Measurements from ENCODE around the gene AIG1. TPM values are rescaled to one million over a fixed set of nuclear protein-coding genes. Genes with fewer than 3 reads are reported as not detected.

AIG1 gene
- total RNA-seq, 1 experiment from 2014 or later: 51.1 TPM

DNA sequence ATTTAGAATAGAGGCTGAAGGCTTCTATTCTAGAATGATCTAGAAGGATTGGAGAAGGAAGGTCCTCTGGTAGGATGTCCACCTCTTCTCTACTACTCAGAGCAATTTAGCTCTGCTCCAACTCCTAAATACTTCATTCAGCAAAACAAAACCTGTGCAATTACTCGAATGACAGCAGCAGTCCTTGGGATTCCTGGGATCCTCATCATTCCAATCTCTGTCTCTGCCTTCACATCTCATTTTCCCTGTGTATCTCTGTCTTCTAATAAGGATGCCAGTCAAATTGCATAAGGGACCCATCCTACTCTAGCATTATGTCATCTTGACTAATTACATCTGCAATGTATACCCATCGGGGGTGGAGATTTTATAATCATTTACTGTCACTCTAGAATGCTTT lies 5.5 kb upstream of the AIG1 start:
- H3K27ac ChIP-seq (ENCODE audit: low read depth, low read length): no peak overlapping the region
- H3K9me2 ChIP-seq (ENCODE audit: insufficient read depth): no peaks in the 10 kb centered on the region
- no peak for DNase-seq (ENCODE audit: low read depth, low spot score)
- peaks cover 8 to 15% of the 10 kb centered on the region in 2 experiments; a peak in 3 of 4 replicates for H3K4me1 ChIP-seq (ENCODE audit: control insufficient read depth in 1 of 2, insufficient read depth in 2 of 2, low read length in 2 of 2)
- H4K20me1 ChIP-seq (ENCODE audit: insufficient read depth): no peaks in the 10 kb centered on the region
- RAD21 ChIA-PET (ENCODE audit: low non-redundant PET in 1 of 2, low total read pairs in 2 of 2, uncharacterized antibody in 2 of 2, unreplicated experiment in 2 of 2): no interaction called here
- H3K27me3 ChIP-seq (ENCODE audit: insufficient read depth, low read length): no peaks in the 10 kb centered on the region
- POLR2A ChIA-PET: no interaction called here
- no peak for ATAC-seq
- BruUV-seq (replicated peaks): no TSS peak
- no peaks in the 10 kb centered on the region for H3K36me3 ChIP-seq (ENCODE audit: control insufficient read depth in 1 of 2, insufficient read depth in 2 of 2, low read length in 2 of 2)
- CTCF ChIA-PET: no interaction called here
- intact Hi-C loops (cut with micrococcal nuclease): no loop called here
- H3K79me2 ChIP-seq (ENCODE audit: insufficient read depth, low read length): no peaks in the 10 kb centered on the region
- H3K4me2 ChIP-seq (ENCODE audit: low read length): no peak overlapping the region
- H2AFZ ChIP-seq (ENCODE audit: low read depth, low read length, poor library complexity, severe bottlenecking): no peak overlapping the region
- no peak overlapping the region for H3K9ac ChIP-seq (ENCODE audit: low read length)
- TF ChIP-seq CEBPB (IDR thresholded peaks at IDR 0.05; ENCODE audit: low read depth) (no peak), RAD21 (IDR thresholded peaks at IDR 0.05; ENCODE audit: low read depth) (no peak), JUND (IDR thresholded peaks at IDR 0.05) (no peak), ZFX (IDR thresholded peaks at IDR 0.05) (no peak), REST (IDR thresholded peaks at IDR 0.05; ENCODE audit: low read depth) (no peak), ATF3 (IDR thresholded peaks at IDR 0.05) (no peak), EGR1 (IDR thresholded peaks at IDR 0.05; ENCODE audit: low read depth) (no peak), EZH2 (IDR thresholded peaks at IDR 0.05) (no peak)
- H3K9me3 ChIP-seq (ENCODE audit: control insufficient read depth in 1 of 2, insufficient read depth in 1 of 2, low read depth in 1 of 2, low read length in 2 of 2): no peaks in the 10 kb centered on the region
- no peak overlapping the region for H3K4me3 ChIP-seq (replicated peaks in 1 of 2; ENCODE audit: low read depth in 1 of 2, low read length in 2 of 2)

DNA sequence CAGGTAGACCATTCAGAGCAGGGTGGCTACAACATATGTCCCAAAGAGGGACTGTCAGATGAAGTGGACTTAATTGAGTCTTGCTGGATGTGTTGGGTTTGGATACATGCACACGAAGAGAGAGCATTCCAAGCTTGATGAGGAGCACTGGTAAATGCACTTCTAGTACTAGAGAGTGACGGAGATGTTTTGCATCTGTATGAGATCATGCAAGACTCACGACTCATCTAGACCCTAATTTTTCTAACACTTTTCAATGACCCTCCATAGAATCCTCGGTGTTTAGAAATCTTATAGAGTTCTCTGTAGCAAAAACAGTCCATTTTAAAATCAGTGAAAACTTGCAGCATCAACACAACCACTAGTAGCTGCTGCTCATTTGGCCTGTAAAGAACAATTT lies 4.8 kb upstream of the AIG1 start:
- Histone ChIP-seq H3K79me2 (ENCODE audit: insufficient read depth, low read length) (no peaks in the 10 kb centered on the region), H3K4me1 (ENCODE audit: control insufficient read depth in 1 of 2, insufficient read depth in 2 of 2, low read length in 2 of 2) (peaks cover 8 to 15% of the 10 kb centered on the region in 2 experiments; a peak in 3 of 4 replicates), H2AFZ (ENCODE audit: low read depth, low read length, poor library complexity, severe bottlenecking) (no peak overlapping the region), H3K9ac (ENCODE audit: low read length) (no peak overlapping the region), H3K36me3 (ENCODE audit: control insufficient read depth in 1 of 2, insufficient read depth in 2 of 2, low read length in 2 of 2) (no peaks in the 10 kb centered on the region), H3K27ac (ENCODE audit: low read depth, low read length) (no peak overlapping the region), H4K20me1 (ENCODE audit: insufficient read depth) (no peaks in the 10 kb centered on the region), H3K9me2 (ENCODE audit: insufficient read depth) (no peaks in the 10 kb centered on the region), H3K4me2 (ENCODE audit: low read length) (no peak overlapping the region), H3K9me3 (ENCODE audit: control insufficient read depth in 1 of 2, insufficient read depth in 1 of 2, low read depth in 1 of 2, low read length in 2 of 2) (no peaks in the 10 kb centered on the region), H3K4me3 (replicated peaks in 1 of 2; ENCODE audit: low read depth in 1 of 2, low read length in 2 of 2) (no peak overlapping the region), H3K27me3 (ENCODE audit: insufficient read depth, low read length) (no peaks in the 10 kb centered on the region)
- ChIA-PET CTCF (no interaction called here), POLR2A (no interaction called here), RAD21 (ENCODE audit: low non-redundant PET in 1 of 2, low total read pairs in 2 of 2, uncharacterized antibody in 2 of 2, unreplicated experiment in 2 of 2) (no interaction called here)
- intact Hi-C loops (cut with micrococcal nuclease): no loop called here
- no peak for DNase-seq (ENCODE audit: low read depth, low spot score)
- no peak for ATAC-seq
- BruUV-seq (replicated peaks): no TSS peak
- TF ChIP-seq MAX (IDR thresholded peaks at IDR 0.05): no peak
- no peak for TF ChIP-seq SRF (IDR thresholded peaks at IDR 0.05; ENCODE audit: low read depth)
- TF ChIP-seq EGR1 (IDR thresholded peaks at IDR 0.05; ENCODE audit: low read depth): no peak
- TF ChIP-seq ZNF274 (IDR thresholded peaks at IDR 0.05; ENCODE audit: low read depth, low read length): no peak
- TF ChIP-seq POLR2AphosphoS5 (IDR thresholded peaks at IDR 0.05; ENCODE audit: low read depth, low read length): no peak
- no peak for TF ChIP-seq TCF7L2 (IDR thresholded peaks at IDR 0.05; ENCODE audit: borderline replicate concordance, extremely low read depth, insufficient read depth, insufficient read length)
- TF ChIP-seq, protein P1, sequence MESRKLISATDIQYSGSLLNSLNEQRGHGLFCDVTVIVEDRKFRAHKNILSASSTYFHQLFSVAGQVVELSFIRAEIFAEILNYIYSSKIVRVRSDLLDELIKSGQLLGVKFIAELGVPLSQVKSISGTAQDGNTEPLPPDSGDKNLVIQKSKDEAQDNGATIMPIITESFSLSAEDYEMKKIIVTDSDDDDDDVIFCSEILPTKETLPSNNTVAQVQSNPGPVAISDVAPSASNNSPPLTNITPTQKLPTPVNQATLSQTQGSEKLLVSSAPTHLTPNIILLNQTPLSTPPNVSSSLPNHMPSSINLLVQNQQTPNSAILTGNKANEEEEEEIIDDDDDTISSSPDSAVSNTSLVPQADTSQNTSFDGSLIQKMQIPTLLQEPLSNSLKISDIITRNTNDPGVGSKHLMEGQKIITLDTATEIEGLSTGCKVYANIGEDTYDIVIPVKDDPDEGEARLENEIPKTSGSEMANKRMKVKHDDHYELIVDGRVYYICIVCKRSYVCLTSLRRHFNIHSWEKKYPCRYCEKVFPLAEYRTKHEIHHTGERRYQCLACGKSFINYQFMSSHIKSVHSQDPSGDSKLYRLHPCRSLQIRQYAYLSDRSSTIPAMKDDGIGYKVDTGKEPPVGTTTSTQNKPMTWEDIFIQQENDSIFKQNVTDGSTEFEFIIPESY (IDR thresholded peaks at IDR 0.05; ENCODE audit: extremely low read depth, insufficient replicate concordance, low read length): no peak
